PFSK-1 (cell line): Measurements from ENCODE around the gene MOV10.

Experiments
- FOXP2 ChIP-seq: optimal IDR thresholded peaks from 2 replicates; pipeline ENCODE3; 2011; ENCODE audit warnings: borderline replicate concordance, control low read depth, inconsistent platforms; ENCODE audit not compliant: insufficient read depth; ENCODE audit errors: extremely low read length, extremely low read depth
- POLR2AphosphoS5 ChIP-seq: IDR thresholded peaks from 2 replicates; pipeline ENCODE4 v1.6.1; 2012; ENCODE audit warnings: low read depth, mild to moderate bottlenecking, control low read depth, low read length, moderate library complexity
- REST ChIP-seq, 2 experiments: IDR thresholded peaks; 2 replicates each; pipeline versions ENCODE4 v1.6.1 to v1.8.0; 2011 to 2012; ENCODE audit warnings: low read depth in 2 of 2, low read length in 2 of 2, control low read depth in 1 of 2, inconsistent platforms in 1 of 2, mild to moderate bottlenecking in 1 of 2, moderate library complexity in 1 of 2; ENCODE audit not compliant: insufficient read depth in 1 of 2
- SIN3A ChIP-seq: IDR thresholded peaks from 2 replicates; pipeline ENCODE4 v1.6.1; 2012; ENCODE audit warnings: mild to moderate bottlenecking, low read length, moderate library complexity, borderline replicate concordance; ENCODE audit not compliant: insufficient read depth
- TAF1 ChIP-seq: IDR thresholded peaks from 2 replicates; pipeline ENCODE4 v1.6.1; 2012; ENCODE audit warnings: low read length, control low read depth, borderline replicate concordance; ENCODE audit not compliant: insufficient read depth

The MOV10 gene

GRCh38 chr1:112700290-112701226, 26.1 kb downstream of the MOV10 start:
- TF ChIP-seq REST (IDR thresholded peaks at IDR 0.05; ENCODE audit: insufficient read depth in 1 of 2, low read depth in 2 of 2, low read length in 2 of 2) (0 out of 4 replicates have a peak, but pooled peaks of 1 of the 2 experiments have one; percentile 29), TAF1 (no peak; the same call in 1 of the 2 replicates), POLR2AphosphoS5 (peak; percentile 67), SIN3A (peak; percentile 45; the same call in 1 of the 2 replicates), FOXP2 (no peak)

- TF ChIP-seq POLR2AphosphoS5 (peak; percentile 37; the same call in 1 of the 2 replicates), SIN3A (no peak)
These were observed 27.0 kb downstream of the MOV10 start for GRCh38 chr1:112701227-112702066.

GRCh38 chr1:112702067-112702395, 27.6 kb downstream of the MOV10 start:
- TF ChIP-seq TAF1 (no peak), REST (IDR thresholded peaks at IDR 0.05; ENCODE audit: insufficient read depth in 1 of 2, low read depth in 2 of 2, low read length in 2 of 2) (no peak), POLR2AphosphoS5 (no peak), FOXP2 (no peak), SIN3A (no peak)

GRCh38 chr1:112702420-112703261, 28.2 kb downstream of the MOV10 start:
- TF ChIP-seq REST (IDR thresholded peaks at IDR 0.05; ENCODE audit: insufficient read depth in 1 of 2, low read depth in 2 of 2, low read length in 2 of 2) (no peak), FOXP2 (no peak), SIN3A (no peak), TAF1 (no peak), POLR2AphosphoS5 (no peak; the same call in 1 of the 2 replicates)

GRCh38 chr1:112703706-112704105, 29.2 kb downstream of the MOV10 start:
- no peak for TF ChIP-seq SIN3A
- TF ChIP-seq TAF1 = no peak
- TF ChIP-seq FOXP2 = no peak
- no peak for TF ChIP-seq REST (IDR thresholded peaks at IDR 0.05; ENCODE audit: insufficient read depth in 1 of 2, low read depth in 2 of 2, low read length in 2 of 2)
- TF ChIP-seq POLR2AphosphoS5 = no peak
